NCI-H2081 (cell line): ENCODE results near the gene SOX4.
A peak's percentile ranks its signal among the peaks of the same experiment; 100 is the strongest.
"Not testable (repeated sequence)": the region's sequence is repeated elsewhere in the genome, so short reads cannot be mapped to it uniquely, and the experiment has no call there.

Source experiments
- DNase-seq, 2 experiments: peaks; one replicate each; lab custom pipeline; 2025; lab: John Stamatoyannopoulos, UW

The SOX4 gene

GRCh38 chr6:21593412-21593926 is at the start of gene SOX4:
Gene SOX4 (plus strand): TSS chr6:21593751. CDS start chr6:21594535, 784 bp downstream.
- DNase-seq: peak; percentile 98 to 99

GRCh38 chr6:21552286-21552685 is 41.3 kb upstream of the SOX4 start:
- not testable (repeated sequence) for DNase-seq

GRCh38 chr6:21554286-21554685 is 39.3 kb upstream of the SOX4 start:
- DNase-seq: no peak

- no peak for DNase-seq
These were observed 38.4 kb upstream of the SOX4 start for GRCh38 chr6:21555197-21555596.

GRCh38 chr6:21556511-21556910 is 37.0 kb upstream of the SOX4 start:
- no peak for DNase-seq

- peak in 1 of 2 experiments; percentile 61 for DNase-seq
These were observed 36.4 kb upstream of the SOX4 start for GRCh38 chr6:21556968-21557721.

- peak in 1 of 2 experiments; percentile 7 for DNase-seq
These were observed 34.3 kb upstream of the SOX4 start for GRCh38 chr6:21559238-21559637.

- no peak for DNase-seq
These were observed 33.3 kb upstream of the SOX4 start for GRCh38 chr6:21560249-21560648.

- DNase-seq: no peak
These were observed 28.1 kb upstream of the SOX4 start for GRCh38 chr6:21565431-21565830.

- DNase-seq: no peak
These were observed 15.0 kb upstream of the SOX4 start for GRCh38 chr6:21578523-21578922.

GRCh38 chr6:21582651-21583050 is 10.9 kb upstream of the SOX4 start:
- DNase-seq: no peak

GRCh38 chr6:21586300-21586699 is 7.3 kb upstream of the SOX4 start:
- no peak for DNase-seq

GRCh38 chr6:21586740-21587178 is 6.8 kb upstream of the SOX4 start:
- DNase-seq: peak in 1 of 2 experiments; percentile 93

- peak; percentile 83 to 92 for DNase-seq
These were observed 6.2 kb upstream of the SOX4 start for GRCh38 chr6:21587179-21587960.

GRCh38 chr6:21587961-21588480 is 5.5 kb upstream of the SOX4 start:
- DNase-seq: peak; percentile 80 to 92

- peak; percentile 68 to 73 for DNase-seq
These were observed 4.8 kb upstream of the SOX4 start for GRCh38 chr6:21588481-21589351.

- peak; percentile 88 to 91 for DNase-seq
These were observed 3.9 kb upstream of the SOX4 start for GRCh38 chr6:21589352-21590345.

GRCh38 chr6:21590346-21590745 is 3.2 kb upstream of the SOX4 start:
- no peak for DNase-seq

- no peak for DNase-seq
These were observed 2.1 kb upstream of the SOX4 start for GRCh38 chr6:21591446-21591845.

GRCh38 chr6:21592953-21593352 is 598 bp upstream of the SOX4 start:
- DNase-seq: peak; percentile 52 to 56
